Measurements from ENCODE around the gene TMTC2.

- TF ChIP-seq POLR2A (IDR thresholded peaks at IDR 0.05; ENCODE audit: low read length) (no peak), GATA1 (IDR thresholded peaks at IDR 0.05; ENCODE audit: low read depth, low read length) (no peak)
Observed at GRCh38 chr12:83040339-83040738, 353.6 kb downstream of the TMTC2 start.
